Measurements from ENCODE around the gene ADAM15. TPM values are rescaled to one million over a fixed set of nuclear protein-coding genes. Genes with fewer than 3 reads are reported as not detected.
A peak's percentile ranks its signal among the peaks of the same experiment; 100 is the strongest.

Gene ADAM15
- total RNA-seq, 2 experiments from 2014 or later: 53.8 to 55.8 TPM

GRCh38 chr1:155062702-155063411, 11.7 kb downstream of the ADAM15 start:
- Mint-ChIP-seq H3K9me3 (no peaks in the 10 kb centered on the region), H3K4me3 (peak overlapping the region; percentile 86), H3K27ac (no peak overlapping the region), H3K27me3 (ENCODE audit: low read depth) (no peaks in the 10 kb centered on the region), H3K4me1 (ENCODE audit: low read depth) (peaks cover 30% of the 10 kb centered on the region), H3K36me3 (ENCODE audit: low read depth) (no peaks in the 10 kb centered on the region)
- CTCF ChIA-PET: interaction anchor here (0.6 to 15.0 kb wide), 11 partner anchors 8 to 957 kb away, joined by 3 to 197 read pairs (median 8); partner anchors contain the start of genes ADAM15, KRTCAP2 and LENEP
- intact Hi-C loops (cut with micrococcal nuclease): loop anchor here (1.0 to 5.0 kb wide), 7 partner anchors 8 to 396 kb away; partner anchors contain the start of gene CKS1B
- DNase-seq: peak; percentile 89

GRCh38 chr1:155063550-155064110, 12.5 kb downstream of the ADAM15 start, which contains the start of gene EFNA4:
EFNA4 (plus strand) TSS chr1:155063740; CDS start chr1:155063824, 84 bp downstream.
- H3K4me3 Mint-ChIP-seq: peak within 1 kb of the TSS; percentile 86
- H3K27ac Mint-ChIP-seq: no peak within 1 kb of the TSS
- no peaks in the 10 kb centered on the region for H3K27me3 Mint-ChIP-seq (ENCODE audit: low read depth)
- peak; percentile 89 for DNase-seq
- peaks cover 1% of the 10 kb centered on the region for H3K36me3 Mint-ChIP-seq (ENCODE audit: low read depth)
- CTCF ChIA-PET: interaction anchor here (1.0 to 15.0 kb wide), 9 partner anchors 9 to 109 kb away, joined by 3 to 197 read pairs (median 6); partner anchors contain the start of genes ADAM15 and KRTCAP2
- H3K9me3 Mint-ChIP-seq: no peaks in the 10 kb centered on the region
- peaks cover 30% of the 10 kb centered on the region for H3K4me1 Mint-ChIP-seq (ENCODE audit: low read depth)
- intact Hi-C loops (cut with micrococcal nuclease): loop anchor here (1.0 to 5.0 kb wide), 6 partner anchors 8 to 396 kb away; partner anchors contain the start of gene CKS1B

- Mint-ChIP-seq H3K27me3 (ENCODE audit: low read depth) (no peaks in the 10 kb centered on the region), H3K27ac (no peak overlapping the region), H3K9me3 (no peaks in the 10 kb centered on the region), H3K36me3 (ENCODE audit: low read depth) (peaks cover 1% of the 10 kb centered on the region), H3K4me3 (peak overlapping the region; percentile 79), H3K4me1 (ENCODE audit: low read depth) (peaks cover 30% of the 10 kb centered on the region)
- CTCF ChIA-PET: interaction anchor here (0.6 to 15.0 kb wide), 8 partner anchors 11 to 144 kb away, joined by 3 to 197 read pairs (median 5); partner anchors contain the start of genes ADAM15 and KRTCAP2
- intact Hi-C loops (cut with micrococcal nuclease): loop anchor here (5.0 kb wide), 1 partner anchor 397 kb away; no protein-coding TSS in a partner anchor
- DNase-seq: no peak
Observed at GRCh38 chr1:155064111-155064831, 13.2 kb downstream of the ADAM15 start.

GRCh38 chr1:155064832-155065429, 13.8 kb downstream of the ADAM15 start:
- Mint-ChIP-seq H3K4me1 (ENCODE audit: low read depth) (peaks cover 30% of the 10 kb centered on the region), H3K27me3 (ENCODE audit: low read depth) (no peaks in the 10 kb centered on the region), H3K9me3 (no peaks in the 10 kb centered on the region), H3K27ac (no peak overlapping the region), H3K4me3 (peak overlapping the region; percentile 79), H3K36me3 (ENCODE audit: low read depth) (peaks cover 1% of the 10 kb centered on the region)
- intact Hi-C loops (cut with micrococcal nuclease): loop anchor here (5.0 kb wide), 1 partner anchor 398 kb away; no protein-coding TSS in a partner anchor
- no peak for DNase-seq
- CTCF ChIA-PET: interaction anchor here (0.7 to 15.0 kb wide), 7 partner anchors 10 to 144 kb away, joined by 3 to 197 read pairs (median 6); partner anchors contain the start of genes ADAM15 and KRTCAP2

GRCh38 chr1:155066777-155067176, 15.7 kb downstream of the ADAM15 start:
- H3K9me3 Mint-ChIP-seq: no peaks in the 10 kb centered on the region
- intact Hi-C loops (cut with micrococcal nuclease): no loop called here
- H3K4me3 Mint-ChIP-seq: no peak overlapping the region
- H3K36me3 Mint-ChIP-seq (ENCODE audit: low read depth): peaks cover 1% of the 10 kb centered on the region
- peaks cover 35% of the 10 kb centered on the region for H3K4me1 Mint-ChIP-seq (ENCODE audit: low read depth)
- no peaks in the 10 kb centered on the region for H3K27me3 Mint-ChIP-seq (ENCODE audit: low read depth)
- H3K27ac Mint-ChIP-seq: no peak overlapping the region
- DNase-seq: no peak
- CTCF ChIA-PET: interaction anchor here (0.6 to 15.0 kb wide), 4 partner anchors 18 to 397 kb away, joined by 3 to 197 read pairs (median 10); partner anchors contain the start of genes ADAM15 and KRTCAP2

- Mint-ChIP-seq H3K4me3 (no peak overlapping the region), H3K27ac (no peak overlapping the region), H3K4me1 (ENCODE audit: low read depth) (peaks cover 21% of the 10 kb centered on the region), H3K27me3 (ENCODE audit: low read depth) (no peaks in the 10 kb centered on the region), H3K9me3 (no peaks in the 10 kb centered on the region), H3K36me3 (ENCODE audit: low read depth) (peaks cover 1% of the 10 kb centered on the region)
- CTCF ChIA-PET: interaction anchor here (0.6 to 15.0 kb wide), 5 partner anchors 16 to 124 kb away, joined by 3 to 197 read pairs (median 4); partner anchors contain the start of gene ADAM15
- intact Hi-C loops (cut with micrococcal nuclease): no loop called here
- no peak for DNase-seq
Observed at GRCh38 chr1:155068599-155068998, 17.5 kb downstream of the ADAM15 start.

- H3K27me3 Mint-ChIP-seq (ENCODE audit: low read depth): no peaks in the 10 kb centered on the region
- H3K4me1 Mint-ChIP-seq (ENCODE audit: low read depth): peaks cover 19% of the 10 kb centered on the region
- no peak for DNase-seq
- CTCF ChIA-PET: interaction anchor here (0.6 to 15.0 kb wide), 4 partner anchors 10 to 645 kb away, joined by 3 to 197 read pairs (median 8); partner anchors contain the start of gene ADAM15
- peaks cover 1% of the 10 kb centered on the region for H3K36me3 Mint-ChIP-seq (ENCODE audit: low read depth)
- no peak overlapping the region for H3K27ac Mint-ChIP-seq
- intact Hi-C loops (cut with micrococcal nuclease): no loop called here
- H3K9me3 Mint-ChIP-seq: no peaks in the 10 kb centered on the region
- H3K4me3 Mint-ChIP-seq: no peak overlapping the region
Observed at GRCh38 chr1:155069551-155070157, 18.5 kb downstream of the ADAM15 start.

GRCh38 chr1:155070158-155070621, 19.1 kb downstream of the ADAM15 start:
- peak overlapping the region; percentile 42 for H3K4me3 Mint-ChIP-seq
- H3K27ac Mint-ChIP-seq: no peak overlapping the region
- CTCF ChIA-PET: interaction anchor here (0.6 to 15.0 kb wide), 5 partner anchors 11 to 644 kb away, joined by 3 to 197 read pairs (median 4); partner anchors contain the start of gene ADAM15
- no peak for DNase-seq
- peaks cover 1% of the 10 kb centered on the region for H3K36me3 Mint-ChIP-seq (ENCODE audit: low read depth)
- intact Hi-C loops (cut with micrococcal nuclease): no loop called here
- no peaks in the 10 kb centered on the region for H3K27me3 Mint-ChIP-seq (ENCODE audit: low read depth)
- H3K4me1 Mint-ChIP-seq (ENCODE audit: low read depth): peaks cover 15% of the 10 kb centered on the region
- H3K9me3 Mint-ChIP-seq: no peaks in the 10 kb centered on the region

- peaks cover 15% of the 10 kb centered on the region for H3K4me1 Mint-ChIP-seq (ENCODE audit: low read depth)
- H3K27ac Mint-ChIP-seq: no peak overlapping the region
- no peaks in the 10 kb centered on the region for H3K9me3 Mint-ChIP-seq
- CTCF ChIA-PET: interaction anchor here (0.7 to 15.0 kb wide), 5 partner anchors 10 to 23 kb away, joined by 3 to 197 read pairs (median 4); partner anchors contain the start of gene ADAM15
- H3K4me3 Mint-ChIP-seq: peak overlapping the region; percentile 42
- peak; percentile 86 for DNase-seq
- intact Hi-C loops (cut with micrococcal nuclease): loop anchor here (1.0 kb wide), 2 partner anchors 8 to 13 kb away; partner anchors contain the start of gene EFNA4
- H3K36me3 Mint-ChIP-seq (ENCODE audit: low read depth): peaks cover 1% of the 10 kb centered on the region
- no peaks in the 10 kb centered on the region for H3K27me3 Mint-ChIP-seq (ENCODE audit: low read depth)
Observed at GRCh38 chr1:155070721-155071569, 19.8 kb downstream of the ADAM15 start.

GRCh38 chr1:155071701-155072100, 20.6 kb downstream of the ADAM15 start:
- H3K36me3 Mint-ChIP-seq (ENCODE audit: low read depth): peaks cover 1% of the 10 kb centered on the region
- no peak overlapping the region for H3K27ac Mint-ChIP-seq
- no peaks in the 10 kb centered on the region for H3K9me3 Mint-ChIP-seq
- no peaks in the 10 kb centered on the region for H3K27me3 Mint-ChIP-seq (ENCODE audit: low read depth)
- CTCF ChIA-PET: interaction anchor here (0.5 to 2.4 kb wide), 5 partner anchors 10 to 224 kb away, joined by 3 to 13 read pairs (median 3); no protein-coding TSS in a partner anchor
- no peak overlapping the region for H3K4me3 Mint-ChIP-seq
- peaks cover 15% of the 10 kb centered on the region for H3K4me1 Mint-ChIP-seq (ENCODE audit: low read depth)
- intact Hi-C loops (cut with micrococcal nuclease): loop anchor here (1.0 kb wide), 2 partner anchors 8 to 13 kb away; partner anchors contain the start of gene EFNA4
- DNase-seq: no peak

All from activated naive CD4-positive, alpha-beta T cell treated with anti-CD3 and anti-CD28 coated beads for 36 hours (primary cell).